SU-DHL-6 (cell line): ENCODE measurements around the gene MCM10.

Source experiments
- CTCF ChIP-seq: fragments of 200-600 bp; sonication (generic); IDR thresholded peaks from one replicate; pipeline ENCODE4 v1.5.1; 2017; ENCODE audit warnings: antibody characterized with exemption, mild to moderate bottlenecking, low read length, moderate library complexity; ENCODE audit not compliant: insufficient read depth, poor library complexity, severe bottlenecking
- EZH2phosphoT487 ChIP-seq: fragments of 200-600 bp; sonication (generic), shearing (Covaris generic); conservative IDR thresholded peaks from 2 replicates; pipeline ENCODE4 v1.6.1; 2018; ENCODE audit warnings: mild to moderate bottlenecking, antibody characterized with exemption, low read length, moderate library complexity, mixed read lengths

- TF ChIP-seq CTCF = no peak
- no peak for TF ChIP-seq EZH2phosphoT487
These were observed 6.2 kb downstream of the MCM10 start for GRCh38 chr10:13167568-13167967.
